CD4-positive, alpha-beta T cell treated with Interleukin-4 for 1 hour (primary cell): Measurements from ENCODE around the gene TARP.

Experiments
- DNase-seq, 2 donors: peaks; one replicate each; pipeline ENCODE4 v3.0.0-alpha.2; 2020 to 2022

TARP gene

GRCh38 chr7:38211940-38212339 lies 61.5 kb downstream of the TARP start:
- no peak for DNase-seq

DNA sequence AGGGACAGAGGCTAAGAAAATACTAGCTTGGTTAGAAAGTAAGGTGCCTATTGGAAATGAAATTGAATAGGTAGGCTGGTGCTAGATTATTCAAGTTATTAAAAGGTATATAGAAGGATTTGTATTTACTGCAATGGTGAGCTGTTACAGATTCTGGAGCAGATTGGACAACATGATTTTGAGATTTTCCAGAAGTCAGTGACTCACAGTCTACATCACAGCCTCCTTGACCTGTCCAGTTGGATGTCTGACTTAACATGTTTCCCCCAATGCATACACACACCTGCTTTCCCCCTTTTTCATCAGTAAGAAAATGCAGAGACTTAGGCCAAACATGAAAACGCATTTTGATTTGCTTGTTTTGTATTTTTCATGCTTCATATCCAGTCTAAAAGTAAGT lies 62.0 kb downstream of the TARP start:
- no peak for DNase-seq
